HEK293 (cell line): ENCODE measurements around the gene UBTD1.

Experiments used
- CTCF ChIA-PET: fragments of 350-600 bp; formaldehyde crosslinking; extraction: SDS; loops from one replicate; lab custom pipeline; 2021; ENCODE audit warnings: antibody characterized with exemption; lab: Yijun Ruan, JAX
- POLR2A ChIA-PET: fragments of 300-600 bp; formaldehyde crosslinking; extraction: SDS; loops from one replicate; lab custom pipeline; 2020; ENCODE audit warnings: antibody characterized with exemption, inconsistent platforms; lab: Yijun Ruan, JAX
- H3K27ac ChIP-seq: fragments of 200-500 bp; sonication (Bioruptor generic); 2 replicates; pipeline ENCODE4 v1.5.1; 2014; ENCODE audit warnings: low read depth, low read length, control low read depth, inconsistent platforms; ENCODE audit errors: extremely low read depth
- H3K36me3 ChIP-seq, 2 experiments: fragments of 200-500 bp in 1 of 2; sonication (Bioruptor generic) in 1 of 2; 1 replicate in 1 of 2; 2 replicates in 1 of 2; pipeline ENCODE4 v1.5.1; 2014 to 2017; ENCODE audit warnings: inconsistent platforms in 2 of 2, low read length in 2 of 2; ENCODE audit not compliant: control insufficient read depth in 2 of 2, insufficient read depth in 1 of 2
- H3K4me1 ChIP-seq: fragments of 200-500 bp; sonication (Bioruptor generic); 2 replicates; pipeline ENCODE4 v1.5.1; 2014; ENCODE audit warnings: mild to moderate bottlenecking, low read length, inconsistent platforms; ENCODE audit not compliant: control insufficient read depth, insufficient read depth
- H3K4me3 ChIP-seq: 2 replicates; pipeline ENCODE4 v1.5.1; 2011; ENCODE audit warnings: low read depth, mild to moderate bottlenecking, control low read depth, low read length, moderate library complexity
- H3K9me3 ChIP-seq: fragments of 200-500 bp; sonication (Bioruptor generic); 2 replicates; pipeline ENCODE4 v1.5.1; 2014; ENCODE audit warnings: low read depth, low read length, inconsistent platforms; ENCODE audit not compliant: control insufficient read depth, insufficient read depth
- CTCF ChIP-seq: fragments of 450-650 bp; formaldehyde crosslinking; IDR thresholded peaks from 2 replicates; pipeline ENCODE4 v1.5.1; 2016; ENCODE audit warnings: missing biosample characterization, missing genetic modification characterization
- EGR2 ChIP-seq: fragments of 450-650 bp; formaldehyde crosslinking; IDR thresholded peaks from 2 replicates; pipeline ENCODE4 v1.5.1; 2016; ENCODE audit warnings: low read depth, missing biosample characterization, missing genetic modification characterization
- KLF8 ChIP-seq: fragments of 450-650 bp; formaldehyde crosslinking; IDR thresholded peaks from 2 replicates; pipeline ENCODE4 v1.5.1; 2016; ENCODE audit warnings: missing biosample characterization, missing genetic modification characterization
- PRDM6 ChIP-seq: fragments of 450-650 bp; formaldehyde crosslinking; IDR thresholded peaks from 2 replicates; pipeline ENCODE4 v1.5.1; 2017; ENCODE audit warnings: missing biosample characterization, missing genetic modification characterization
- WT1 ChIP-seq: fragments of 450-650 bp; formaldehyde crosslinking; IDR thresholded peaks from 2 replicates; pipeline ENCODE4 v1.5.1; 2016; ENCODE audit warnings: missing biosample characterization, missing genetic modification characterization
- ZBTB26 ChIP-seq: fragments of 450-650 bp; formaldehyde crosslinking; optimal IDR thresholded peaks from 2 replicates; pipeline ENCODE3; 2016; ENCODE audit warnings: missing biosample characterization, mild to moderate bottlenecking, missing genetic modification characterization
- ZFHX2 ChIP-seq: fragments of 450-650 bp; formaldehyde crosslinking; conservative IDR thresholded peaks from 2 replicates; pipeline ENCODE4 v1.5.1; 2016; ENCODE audit warnings: missing biosample characterization, missing genetic modification characterization
- ZNF133 ChIP-seq: fragments of 450-650 bp; formaldehyde crosslinking; IDR thresholded peaks from 2 replicates; pipeline ENCODE4 v1.5.1; 2016; ENCODE audit warnings: missing biosample characterization, missing genetic modification characterization
- ZNF211 ChIP-seq: fragments of 450-650 bp; formaldehyde crosslinking; IDR thresholded peaks from 2 replicates; pipeline ENCODE4 v1.5.1; 2016; ENCODE audit warnings: low read depth, missing biosample characterization, missing genetic modification characterization
- ZNF214 ChIP-seq: fragments of 450-650 bp; formaldehyde crosslinking; IDR thresholded peaks from 2 replicates; pipeline ENCODE4 v1.5.1; 2017; ENCODE audit warnings: missing biosample characterization, mild to moderate bottlenecking, missing genetic modification characterization, borderline replicate concordance
- ZNF23 ChIP-seq: fragments of 450-650 bp; formaldehyde crosslinking; IDR thresholded peaks from 2 replicates; pipeline ENCODE4 v1.5.1; 2016; ENCODE audit warnings: missing biosample characterization, missing genetic modification characterization, borderline replicate concordance
- ZNF280D ChIP-seq: fragments of 450-650 bp; formaldehyde crosslinking; IDR thresholded peaks from 2 replicates; pipeline ENCODE4 v1.5.1; 2016; ENCODE audit warnings: missing biosample characterization, missing genetic modification characterization
- ZNF362 ChIP-seq: fragments of 450-650 bp; formaldehyde crosslinking; IDR thresholded peaks from 2 replicates; pipeline ENCODE4 v1.5.1; 2016; ENCODE audit warnings: missing biosample characterization, missing genetic modification characterization
- ZNF398 ChIP-seq: fragments of 450-650 bp; formaldehyde crosslinking; IDR thresholded peaks from 2 replicates; pipeline ENCODE4 v1.5.1; 2017; ENCODE audit warnings: missing biosample characterization, missing genetic modification characterization
- ZNF544 ChIP-seq: fragments of 450-650 bp; formaldehyde crosslinking; IDR thresholded peaks from 2 replicates; pipeline ENCODE4 v1.5.0; 2017; ENCODE audit warnings: missing biosample characterization, missing genetic modification characterization
- ZNF561 ChIP-seq: fragments of 450-650 bp; IDR thresholded peaks from 2 replicates; pipeline ENCODE4 v1.5.1; 2018; ENCODE audit warnings: missing biosample characterization, missing genetic modification characterization, borderline replicate concordance
- ZNF585B ChIP-seq: fragments of 450-650 bp; formaldehyde crosslinking; IDR thresholded peaks from 2 replicates; pipeline ENCODE4 v1.5.1; 2016; ENCODE audit warnings: missing biosample characterization, missing genetic modification characterization
- ZNF623 ChIP-seq: fragments of 450-650 bp; formaldehyde crosslinking; IDR thresholded peaks from 2 replicates; pipeline ENCODE4 v1.5.1; 2016; ENCODE audit warnings: missing biosample characterization, missing genetic modification characterization
- ZNF776 ChIP-seq: fragments of 450-650 bp; formaldehyde crosslinking; IDR thresholded peaks from 2 replicates; pipeline ENCODE4 v1.5.0; 2017; ENCODE audit warnings: missing biosample characterization, missing genetic modification characterization, borderline replicate concordance

The UBTD1 gene

GRCh38 chr10:97509120-97509680, 10.5 kb downstream of the UBTD1 start:
- TF ChIP-seq ZNF398 (tag by site-specific recombination) (no peak), EGR2 (tag by site-specific recombination) (peak; percentile 49; the same call in 1 of the 2 replicates), ZBTB26 (peak; percentile 10), ZFHX2 (peak; percentile 59)
- TF ChIP-seq, all 188 proteins: peak for 3
- POLR2A ChIA-PET, result no interaction called here

GRCh38 chr10:97510686-97511085, 12.0 kb downstream of the UBTD1 start:
- no peak overlapping the region for H3K27ac ChIP-seq
- H3K4me1 ChIP-seq, result no peaks in the 10 kb centered on the region
- no peaks in the 10 kb centered on the region for H3K9me3 ChIP-seq
- TF ChIP-seq ZNF561 (tag by site-specific recombination), result no peak
- TF ChIP-seq ZNF280D, result no peak
- no peak for TF ChIP-seq CTCF
- TF ChIP-seq ZNF623 (tag by site-specific recombination), result no peak
- TF ChIP-seq ZNF211 (tag by site-specific recombination), result no peak
- no peak for TF ChIP-seq PRDM6 (tag by site-specific recombination)
- TF ChIP-seq ZNF544 (tag by site-specific recombination), result no peak
- no peak for TF ChIP-seq ZNF362 (tag by site-specific recombination)
- no peak for TF ChIP-seq ZNF23 (tag by site-specific recombination)
- no peak for TF ChIP-seq ZNF585B
- TF ChIP-seq WT1, result no peak
- TF ChIP-seq ZNF776, result no peak
- TF ChIP-seq ZNF214 (tag by site-specific recombination), result no peak
- no peak for TF ChIP-seq ZNF133 (tag by site-specific recombination)
- TF ChIP-seq EGR2 (tag by site-specific recombination), result no peak
- TF ChIP-seq KLF8 (tag by site-specific recombination), result no peak
- no peak overlapping the region for H3K4me3 ChIP-seq
- H3K36me3 ChIP-seq, result no peaks in the 10 kb centered on the region
- CTCF ChIA-PET, result no interaction called here
- POLR2A ChIA-PET, result no interaction called here

More at GRCh38 chr10:97509120-97509680, 10.5 kb downstream of the UBTD1 start:
- Histone ChIP-seq H3K36me3 (no peaks in the 10 kb centered on the region), H3K4me3 (no peak overlapping the region), H3K27ac (no peak overlapping the region), H3K9me3 (no peaks in the 10 kb centered on the region), H3K4me1 (no peaks in the 10 kb centered on the region)
- CTCF ChIA-PET, result interaction anchor here (0.6 to 1.1 kb wide), 4 partner anchors 26 to 436 kb away, joined by 3 to 10 read pairs (median 3); no protein-coding TSS in a partner anchor
